Testis (tissue), 3 donors: ENCODE results near the gene CLN3. TPM values are rescaled to one million over a fixed set of nuclear protein-coding genes. Genes with fewer than 3 reads are reported as not detected.
A peak's percentile ranks its signal among the peaks of the same experiment; 100 is the strongest.
"Not testable (repeated sequence)": the region's sequence is repeated elsewhere in the genome, so short reads cannot be mapped to it uniquely, and the experiment has no call there.

Source experiments
- DNase-seq: peaks from one replicate; pipeline ENCODE4 v3.0.0-alpha.2; 2019
- H3K27ac ChIP-seq, 2 donors: fragments of 200-600 bp; sonication (generic); one replicate each; pipeline ENCODE4 v1.5.1; 2019
- H3K27me3 ChIP-seq: fragments of 200-600 bp; sonication (generic); one replicate; pipeline ENCODE4 v1.5.1; 2019
- H3K36me3 ChIP-seq: fragments of 200-600 bp; sonication (generic); one replicate; pipeline ENCODE4 v1.5.1; 2017; ENCODE audit warnings: low read depth; ENCODE audit errors: missing control alignments
- H3K4me1 ChIP-seq: fragments of 200-600 bp; sonication (generic); one replicate; pipeline ENCODE4 v1.5.1; 2019
- H3K4me3 ChIP-seq, 2 donors: fragments of 200-600 bp; sonication (generic); one replicate each; pipeline ENCODE4 v1.5.1; 2017 to 2019
- H3K9me3 ChIP-seq: fragments of 200-600 bp; sonication (generic); one replicate; pipeline ENCODE4 v1.5.1; 2017
- POLR2A ChIP-seq: fragments of 450-650 bp; IDR thresholded peaks from one replicate; pipeline ENCODE4 v1.6.1; 2017; ENCODE audit warnings: antibody characterized with exemption, mild to moderate bottlenecking, moderate library complexity
- WGBS, 2 donors: methylation state at CpG; one replicate each; pipeline ENCODE4 v1.1.5; 2018; 5-methylcytosine and 5-hydroxymethylcytosine counted together
- intact Hi-C: fragments of 100-400 bp; cut with DNase I; formaldehyde crosslinking; loops from one replicate; pipeline ENCODE4 v1.15.1; 2023; ENCODE audit warnings: low total_unique reads
- polyA plus RNA-seq: library from polyadenylated mRNA; stranded (reverse); fragments of 350-450 nt; fragmentation: Illumina TruSeq; extraction: RNeasy Lipid Tissue Mini Kit (QIAGEN cat#74804); gene quantifications from one replicate; pipeline ENCODE4 v1.2.3, GENCODE V29; 2014; ENCODE audit warnings: low read depth, low replicate concordance; ENCODE audit not compliant: insufficient read depth
- total RNA-seq, 2 donors: library from RNA; depleted of rRNA; stranded (reverse); fragments of >200 nt; gene quantifications; one replicate each; pipeline ENCODE4 v1.2.3, GENCODE V29; 2016
- TF ChIP-seq, protein P1 (sequence below), 3 experiments: fragments of 450-650 bp in 2 of 3; fragments of 200-600 bp in 1 of 3; sonication (generic) in 1 of 3; IDR thresholded peaks; one replicate each; pipeline ENCODE4 v1.5.1; 2016 to 2019; ENCODE audit warnings: antibody characterized with exemption in 3 of 3, mild to moderate bottlenecking in 2 of 3, moderate library complexity in 1 of 3

CLN3 gene
- total and polyA plus RNA-seq, 3 donors from 2014 or later, result 23.3 to 50.2 (median 25.4) TPM

- H3K9me3 ChIP-seq, result no peaks in the 10 kb centered on the region
- no peaks in the 10 kb centered on the region for H3K36me3 ChIP-seq
- H3K4me3 ChIP-seq, result no peak overlapping the region
- no peak for DNase-seq
- H3K4me1 ChIP-seq, result peaks cover 56% of the 10 kb centered on the region
- peak overlapping the region; percentile 63 to 80 for H3K27ac ChIP-seq
- TF ChIP-seq, protein P1, sequence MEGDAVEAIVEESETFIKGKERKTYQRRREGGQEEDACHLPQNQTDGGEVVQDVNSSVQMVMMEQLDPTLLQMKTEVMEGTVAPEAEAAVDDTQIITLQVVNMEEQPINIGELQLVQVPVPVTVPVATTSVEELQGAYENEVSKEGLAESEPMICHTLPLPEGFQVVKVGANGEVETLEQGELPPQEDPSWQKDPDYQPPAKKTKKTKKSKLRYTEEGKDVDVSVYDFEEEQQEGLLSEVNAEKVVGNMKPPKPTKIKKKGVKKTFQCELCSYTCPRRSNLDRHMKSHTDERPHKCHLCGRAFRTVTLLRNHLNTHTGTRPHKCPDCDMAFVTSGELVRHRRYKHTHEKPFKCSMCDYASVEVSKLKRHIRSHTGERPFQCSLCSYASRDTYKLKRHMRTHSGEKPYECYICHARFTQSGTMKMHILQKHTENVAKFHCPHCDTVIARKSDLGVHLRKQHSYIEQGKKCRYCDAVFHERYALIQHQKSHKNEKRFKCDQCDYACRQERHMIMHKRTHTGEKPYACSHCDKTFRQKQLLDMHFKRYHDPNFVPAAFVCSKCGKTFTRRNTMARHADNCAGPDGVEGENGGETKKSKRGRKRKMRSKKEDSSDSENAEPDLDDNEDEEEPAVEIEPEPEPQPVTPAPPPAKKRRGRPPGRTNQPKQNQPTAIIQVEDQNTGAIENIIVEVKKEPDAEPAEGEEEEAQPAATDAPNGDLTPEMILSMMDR (IDR thresholded peaks at IDR 0.05), result no peak
- no peaks in the 10 kb centered on the region for H3K27me3 ChIP-seq
- intact Hi-C loops, result no loop called here
Measured at GRCh38 chr16:28529124-28529523, 37.2 kb upstream of the CLN3 start.

GRCh38 chr16:28528463-28528867 is 36.6 kb upstream of the CLN3 start:
- 21 to 33% methylated on average over 5 of the region's 5 CpGs for WGBS, 2 donors
- intact Hi-C loops, result no loop called here
- DNase-seq, result peak; percentile 92

GRCh38 chr16:28527985-28528384 is 36.1 kb upstream of the CLN3 start:
- Histone ChIP-seq H3K4me1 (peaks cover 56% of the 10 kb centered on the region), H3K36me3 (no peaks in the 10 kb centered on the region), H3K9me3 (no peaks in the 10 kb centered on the region), H3K27me3 (no peaks in the 10 kb centered on the region), H3K27ac (peak overlapping the region; percentile 63 to 80), H3K4me3 (no peak overlapping the region)
- intact Hi-C loops, result no loop called here
- TF ChIP-seq, protein P1 (IDR thresholded peaks at IDR 0.05), result no peak
- no peak for TF ChIP-seq POLR2A
- WGBS, 2 donors, result 50 to 53% methylated on average over 5 of the region's 5 CpGs
- no peak for DNase-seq

More at GRCh38 chr16:28528463-28528867, 36.6 kb upstream of the CLN3 start:
- H3K4me3 ChIP-seq, result no peak overlapping the region
- no peaks in the 10 kb centered on the region for H3K36me3 ChIP-seq
- no peaks in the 10 kb centered on the region for H3K27me3 ChIP-seq
- no peak for TF ChIP-seq POLR2A
- TF ChIP-seq, protein P1 (IDR thresholded peaks at IDR 0.05), result no peak
- H3K27ac ChIP-seq, result peak overlapping the region; percentile 63 to 80
- H3K9me3 ChIP-seq, result no peaks in the 10 kb centered on the region
- peaks cover 60% of the 10 kb centered on the region for H3K4me1 ChIP-seq

DNA sequence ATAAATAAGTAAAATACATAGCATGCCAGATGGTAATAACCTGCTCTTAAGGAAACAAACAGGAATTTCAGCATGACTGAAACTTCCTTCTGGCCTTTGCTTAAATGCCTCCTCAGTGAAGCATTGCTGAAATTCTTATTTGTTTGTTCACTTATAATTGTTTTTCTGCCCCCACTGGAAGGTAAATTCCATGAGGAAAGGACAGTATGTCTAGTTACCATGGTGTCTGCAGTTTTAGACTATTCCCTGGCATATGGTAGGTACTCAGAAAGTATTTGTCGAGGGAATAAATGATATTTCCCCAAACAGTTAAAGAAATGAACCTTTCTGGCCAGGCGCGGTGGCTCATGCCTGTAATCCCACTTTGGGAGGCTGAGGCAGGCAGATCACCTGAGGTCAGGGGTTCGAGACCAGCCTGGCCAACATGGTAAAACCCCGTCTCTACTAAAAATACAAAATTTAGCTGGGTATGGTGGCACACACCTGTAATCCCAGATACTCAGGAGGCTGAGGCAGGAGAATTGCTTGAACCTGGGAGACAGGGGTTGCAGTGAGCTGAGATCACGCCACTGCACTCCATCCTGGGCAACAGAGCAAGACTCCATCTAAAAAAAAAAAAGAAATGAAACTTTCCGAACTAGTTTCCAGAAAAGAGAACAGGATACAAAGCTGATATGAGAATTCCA is 35.4 kb upstream of the CLN3 start:
- H3K36me3 ChIP-seq, DNase-seq, H3K27me3 ChIP-seq, H3K4me3 ChIP-seq, H3K9me3 ChIP-seq, intact Hi-C loops: not testable (repeated sequence)
- Histone ChIP-seq H3K4me1 (peaks cover 53% of the 10 kb centered on the region), H3K27ac (peak overlapping the region; percentile 60 to 80)
- WGBS, 2 donors, result 80 to 86% methylated on average over 7 of the region's 7 CpGs

GRCh38 chr16:28526201-28527099 is 34.6 kb upstream of the CLN3 start:
- peak overlapping the region; percentile 60 to 80 for H3K27ac ChIP-seq
- intact Hi-C loops, result no loop called here

More at GRCh38 chr16:28526201-28527099, 34.6 kb upstream of the CLN3 start:
- 69 to 73% methylated on average over 11 of the region's 11 CpGs for WGBS, 2 donors
- peak; percentile 48 for DNase-seq
- no peak overlapping the region for H3K4me3 ChIP-seq
- no peaks in the 10 kb centered on the region for H3K27me3 ChIP-seq
- peaks cover 53% of the 10 kb centered on the region for H3K4me1 ChIP-seq
- no peaks in the 10 kb centered on the region for H3K36me3 ChIP-seq
- TF ChIP-seq, protein P1 (IDR thresholded peaks at IDR 0.05), result no peak
- no peak for TF ChIP-seq POLR2A
- no peaks in the 10 kb centered on the region for H3K9me3 ChIP-seq
